Measurements from ENCODE around the gene DGKG.

- TF ChIP-seq POLR2AphosphoS5 (IDR thresholded peaks at IDR 0.05; ENCODE audit: low read depth, low read length): no peak
- TF ChIP-seq POLR2A (IDR thresholded peaks at IDR 0.05; ENCODE audit: low read depth, low read length): no peak
- TF ChIP-seq TAF1 (IDR thresholded peaks at IDR 0.05; ENCODE audit: borderline replicate concordance, low read depth, low read length): no peak
Observed at GRCh38 chr3:186169379-186169778, 192.7 kb downstream of the DGKG start.

All from GM12892 (cell line).